CD4-positive, alpha-beta T cell treated with Interleukin-15 for 1 hour (primary cell): Measurements from ENCODE around the gene IRS1.

ENCODE experiments used
- DNase-seq: peaks from one replicate; pipeline ENCODE4 v3.0.0-alpha.2; 2020

IRS1 gene

GRCh38 chr2:226754821-226755604 is 44.6 kb downstream of the IRS1 start:
- no peak for DNase-seq

DNA sequence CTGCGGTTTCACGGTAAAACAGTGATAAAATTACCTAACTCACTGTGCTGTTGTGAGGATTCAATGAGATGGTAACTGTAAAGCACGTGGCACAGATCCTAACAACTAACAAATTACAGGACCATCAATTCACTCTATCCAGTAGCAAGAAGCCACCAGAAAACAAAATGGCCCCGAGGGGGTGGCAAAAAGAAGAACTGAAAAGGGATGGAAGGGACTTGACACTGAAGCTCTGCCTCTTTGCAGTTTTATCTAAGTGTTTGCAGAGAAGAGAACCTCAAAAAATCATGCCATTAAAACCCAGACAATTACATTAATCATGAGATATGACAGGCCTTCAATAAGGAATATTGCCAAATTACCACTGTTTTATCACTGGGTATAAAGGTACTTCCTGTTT is 46.7 kb downstream of the IRS1 start:
- no peak for DNase-seq

GRCh38 chr2:226747288-226747687 is 52.3 kb downstream of the IRS1 start:
- DNase-seq, result no peak

- no peak for DNase-seq
Measured at GRCh38 chr2:226746196-226746800, 53.3 kb downstream of the IRS1 start.

DNA sequence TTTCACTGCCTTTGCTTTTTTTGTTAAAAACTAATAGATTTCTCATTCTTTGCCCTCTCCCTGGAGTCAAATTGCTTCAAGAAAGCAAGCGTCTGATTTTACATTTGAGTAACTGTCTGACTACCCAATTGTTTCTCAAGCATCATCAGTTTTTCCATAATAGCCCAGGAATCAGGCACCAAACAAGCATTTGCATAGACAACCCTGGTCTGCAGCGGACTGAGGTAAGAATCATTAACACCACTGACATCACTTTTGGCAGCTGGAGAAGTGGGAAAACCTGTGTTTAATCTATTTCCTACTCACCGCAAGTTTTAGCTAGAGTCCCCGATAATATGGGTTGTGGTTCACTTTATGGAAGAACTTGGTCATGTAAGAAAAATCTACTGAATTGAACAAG is 55.7 kb downstream of the IRS1 start:
- DNase-seq, result no peak

- DNase-seq, result no peak
Measured at GRCh38 chr2:226742347-226742746, 57.3 kb downstream of the IRS1 start.

DNA sequence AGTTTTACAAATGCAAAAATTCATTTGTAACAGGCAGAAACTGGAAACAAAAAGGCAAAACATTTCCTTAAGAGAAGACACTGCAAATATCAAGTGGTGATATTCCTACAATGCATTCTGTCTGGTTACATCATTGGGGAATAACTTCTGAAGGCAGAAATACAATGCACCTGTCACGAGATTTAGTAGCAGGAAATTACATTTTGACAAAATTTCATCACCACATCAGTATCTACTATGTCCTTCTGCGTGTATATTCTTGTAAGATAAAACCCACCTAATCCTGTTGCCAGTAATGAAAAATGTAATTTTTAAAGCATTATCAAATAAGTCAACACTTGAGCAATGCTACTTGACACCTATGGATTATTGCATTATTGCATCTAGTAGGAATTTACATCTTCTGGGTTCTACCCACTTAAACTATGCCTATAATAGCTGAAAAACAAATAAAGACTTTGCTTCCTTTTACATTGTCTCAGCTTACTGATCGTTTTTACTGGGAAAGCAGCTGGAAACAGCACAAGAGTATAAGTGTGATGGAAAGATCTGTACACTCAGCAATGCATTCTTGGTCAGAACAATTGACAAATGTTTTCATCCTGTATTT is 59.5 kb downstream of the IRS1 start:
- no peak for DNase-seq

DNA sequence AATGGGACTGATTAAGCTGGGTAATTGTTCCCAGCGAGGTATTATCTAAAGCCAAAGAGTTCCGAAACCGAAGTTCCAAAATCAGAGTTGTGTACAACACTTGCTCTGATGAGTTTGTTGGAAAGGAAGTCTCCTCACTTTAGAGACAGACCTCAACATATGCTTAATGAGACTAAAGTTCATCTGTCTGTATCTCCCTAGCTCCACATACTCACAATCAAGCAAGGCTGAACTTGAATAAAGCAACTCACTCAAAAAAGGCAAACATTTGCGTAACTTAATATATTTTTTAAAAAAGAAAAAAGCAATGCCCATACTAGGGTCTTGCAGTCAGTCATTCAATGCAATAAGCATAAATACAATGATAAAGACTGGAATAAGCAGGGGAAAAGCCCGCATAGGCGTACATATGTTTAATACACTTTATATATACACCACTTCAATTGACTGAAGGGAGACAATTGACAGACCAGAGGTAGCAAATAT is 60.0 kb downstream of the IRS1 start:
- DNase-seq, result no peak

DNA sequence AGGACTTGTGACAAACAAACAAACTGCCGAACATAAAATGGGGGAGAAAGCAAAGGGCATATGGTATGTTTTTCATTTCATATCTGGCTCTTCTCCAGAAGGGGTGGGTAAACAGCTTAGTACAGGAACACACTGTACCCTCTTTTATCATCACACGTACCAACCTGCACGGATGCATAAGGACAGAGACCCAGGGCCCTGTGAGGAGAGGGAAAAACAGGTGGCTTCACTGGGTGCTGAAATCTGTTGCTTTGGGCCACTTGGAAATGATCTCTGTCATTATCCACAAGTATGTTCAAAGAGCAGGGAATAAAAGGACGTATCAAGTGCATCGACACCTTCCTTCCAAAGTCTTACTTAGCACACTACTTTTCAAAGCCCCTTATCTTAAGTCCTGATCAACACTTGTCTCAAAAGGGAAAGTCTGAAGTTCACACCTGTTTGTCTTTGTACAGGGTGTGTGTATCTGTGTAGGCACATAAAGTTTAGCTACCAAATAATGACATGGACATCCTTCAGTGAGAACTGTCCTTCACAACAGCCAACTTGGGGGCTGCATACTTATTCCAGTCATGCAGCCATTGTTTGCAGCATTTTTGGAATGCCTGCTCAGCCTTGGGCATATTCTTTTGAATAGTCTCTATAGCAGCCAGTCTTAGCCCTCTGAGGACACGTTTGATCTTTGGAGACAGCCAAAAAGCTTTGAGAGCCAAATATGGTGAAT is 60.6 kb downstream of the IRS1 start:
- DNase-seq, result no peak

- DNase-seq, result no peak
Measured at GRCh38 chr2:226738191-226738820, 61.3 kb downstream of the IRS1 start.

DNA sequence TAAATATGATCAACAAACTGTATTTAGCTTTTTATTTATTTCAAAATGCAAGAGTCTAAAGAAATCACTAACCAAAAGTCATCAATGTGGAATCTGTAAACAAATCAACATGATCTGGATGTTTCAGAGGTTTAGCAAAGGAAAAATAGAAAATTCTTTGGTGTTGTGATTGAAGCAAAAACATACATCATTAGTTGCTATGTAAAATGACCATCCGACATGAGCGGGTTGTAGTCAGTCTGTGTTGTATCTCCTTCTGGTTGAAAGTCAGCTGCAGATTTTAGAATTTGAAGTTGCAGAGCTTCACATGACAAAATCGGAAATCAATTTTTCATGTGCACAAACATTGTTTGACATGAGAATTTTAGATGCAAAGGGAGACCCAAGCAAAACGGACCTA is 63.2 kb downstream of the IRS1 start:
- DNase-seq, result no peak

DNA sequence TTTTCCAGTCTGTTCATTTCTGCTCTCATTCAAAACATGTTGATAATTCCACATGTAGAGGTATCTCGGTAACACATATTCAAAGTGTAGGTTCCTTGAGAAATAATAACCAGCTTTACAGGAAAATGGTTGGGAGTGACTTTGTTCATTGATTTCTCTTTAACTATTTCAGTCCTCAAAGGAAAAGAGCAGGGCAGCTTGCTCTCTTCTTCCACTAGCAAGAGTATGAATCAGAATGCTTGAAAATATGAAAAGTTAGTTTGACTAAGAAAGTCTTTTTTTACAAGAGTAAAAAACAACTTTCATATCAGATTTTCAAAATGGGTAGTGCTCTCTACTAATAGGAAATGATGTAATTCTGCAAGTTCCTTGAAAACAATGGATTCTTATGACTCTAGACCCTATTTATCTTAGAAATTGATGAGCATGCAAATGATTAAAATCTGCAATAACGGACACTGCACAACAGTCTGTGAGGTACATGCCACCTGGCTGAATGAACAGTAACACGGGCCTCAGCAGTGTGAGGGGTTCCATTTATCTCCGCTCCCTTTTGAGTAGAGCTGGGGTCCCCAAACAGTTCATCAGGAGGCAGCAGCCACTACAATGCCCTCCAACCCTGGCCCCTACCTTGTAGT is 65.6 kb downstream of the IRS1 start:
- no peak for DNase-seq

DNA sequence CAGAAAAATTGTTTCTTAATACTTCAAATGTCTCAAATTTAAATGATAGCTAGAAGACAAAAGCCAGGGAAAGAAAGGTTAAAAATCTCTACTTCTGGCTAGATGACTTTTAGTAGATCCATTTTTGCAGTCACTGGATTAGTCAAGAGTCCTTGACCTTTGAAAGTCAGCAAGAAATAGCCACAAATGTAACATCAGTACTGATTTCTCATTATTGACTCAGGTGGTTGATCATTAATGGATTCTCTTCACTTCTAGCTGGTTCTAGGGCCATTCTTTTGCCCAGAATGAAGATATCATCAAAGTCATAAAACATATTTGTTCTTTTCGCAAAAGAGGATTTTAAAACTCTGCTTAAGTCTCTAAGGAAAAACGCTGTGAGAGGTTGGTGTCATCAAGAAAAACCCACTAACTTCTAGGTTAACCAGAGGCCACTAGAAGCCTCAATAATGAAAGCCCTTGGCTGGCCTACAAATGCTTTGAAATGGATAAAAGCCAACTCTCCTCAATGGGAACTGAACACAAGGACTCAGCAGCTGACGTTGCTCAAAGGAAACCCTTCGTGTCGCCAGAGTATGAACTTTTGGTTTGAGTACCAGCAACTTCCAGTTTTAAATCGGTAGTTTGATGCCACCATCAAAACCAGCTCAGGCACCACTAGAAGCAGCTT is 66.3 kb downstream of the IRS1 start:
- DNase-seq, result no peak

DNA sequence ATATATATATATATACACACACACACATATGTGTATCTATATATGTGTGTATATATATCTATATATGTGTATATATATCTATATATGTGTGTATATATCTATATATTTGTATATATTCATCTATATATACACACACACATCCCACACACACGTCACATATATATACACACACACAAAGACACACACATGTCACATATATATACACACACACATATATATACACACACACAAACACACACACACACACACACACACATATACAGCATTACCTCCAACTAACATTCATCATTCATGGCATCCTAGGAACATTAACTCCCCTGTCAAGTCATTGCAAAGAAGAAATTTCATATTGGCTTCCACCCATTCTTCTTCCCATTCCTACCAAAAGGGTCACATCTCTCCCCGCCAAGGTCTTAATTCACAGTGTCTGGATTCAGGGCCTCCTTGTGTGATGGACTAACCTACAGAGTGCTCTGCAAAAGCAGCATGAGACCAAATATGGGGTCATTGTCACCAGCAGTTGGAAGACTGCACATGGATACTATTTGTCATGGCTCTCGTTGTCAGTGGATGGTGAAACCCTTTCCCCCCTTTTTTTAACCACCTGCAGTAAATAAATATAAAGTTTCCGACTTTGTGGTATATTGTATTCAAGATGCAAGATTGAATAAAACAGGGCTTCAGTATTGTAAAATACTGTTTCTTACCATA is 67.0 kb downstream of the IRS1 start:
- no peak for DNase-seq

GRCh38 chr2:226730481-226730880 is 69.1 kb downstream of the IRS1 start:
- no peak for DNase-seq

GRCh38 chr2:226728996-226729395 is 70.6 kb downstream of the IRS1 start:
- DNase-seq, result no peak

GRCh38 chr2:226727251-226727650 is 72.4 kb downstream of the IRS1 start:
- no peak for DNase-seq

GRCh38 chr2:226726546-226726945 is 73.1 kb downstream of the IRS1 start:
- DNase-seq, result no peak

- DNase-seq, result no peak
Measured at GRCh38 chr2:226725126-226725860, 74.3 kb downstream of the IRS1 start.

DNA sequence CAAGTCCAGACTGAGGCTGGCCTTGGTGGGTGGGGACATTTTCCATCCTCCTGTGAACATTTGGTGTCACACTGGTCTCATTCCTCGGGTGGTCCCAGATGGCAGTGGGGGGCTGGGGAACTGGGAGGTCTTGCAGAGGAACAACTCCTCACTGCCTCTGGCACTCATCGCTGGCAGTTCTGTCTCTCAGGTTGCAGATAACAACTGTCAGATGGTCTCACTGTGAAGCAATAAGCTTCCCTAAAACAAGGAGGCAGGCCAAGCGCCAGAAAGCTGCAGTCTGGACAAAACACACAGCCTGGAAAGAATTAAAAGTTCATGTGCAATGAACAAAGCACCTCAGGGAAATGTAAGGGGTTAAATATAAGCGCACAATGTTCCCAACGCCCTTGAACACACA is 78.1 kb downstream of the IRS1 start:
- DNase-seq, result no peak

DNA sequence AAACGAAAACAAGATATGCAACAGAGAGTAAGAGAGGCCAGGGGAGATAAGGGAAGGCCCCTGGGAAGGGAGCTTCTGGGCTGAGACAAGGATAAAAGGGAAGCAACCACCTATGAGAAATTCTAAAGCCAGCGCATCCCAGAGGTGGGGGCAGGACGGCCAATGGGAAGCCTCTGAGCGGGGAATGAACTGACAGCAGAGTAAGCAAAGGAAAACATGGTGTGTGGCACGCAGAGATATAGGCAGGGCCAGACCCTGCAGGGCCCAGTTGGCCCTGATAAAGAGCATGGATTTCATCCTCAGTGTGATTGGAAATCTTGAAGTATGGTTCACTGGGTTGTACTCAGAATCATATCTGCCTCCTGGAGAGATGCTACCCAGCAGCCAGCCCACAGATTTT is 78.7 kb downstream of the IRS1 start:
- DNase-seq, result no peak
